Right atrium auricular region (tissue), 2 donors: ENCODE results near the gene RNF121. TPM values are rescaled to one million over a fixed set of nuclear protein-coding genes. Genes with fewer than 3 reads are reported as not detected.

Source experiments
- DNase-seq: peaks from one replicate; pipeline ENCODE4 v3.0.0-alpha.2; 2019; ENCODE audit warnings: low spot score
- H3K27ac ChIP-seq, 2 donors: fragments of 200-600 bp; sonication (generic); 1 replicate in 1 of 2; 2 replicates in 1 of 2; pipeline ENCODE4 v1.5.1; 2016 to 2019
- H3K27me3 ChIP-seq, 2 donors: fragments of 200-600 bp; sonication (generic); one replicate each; pipeline versions ENCODE4 v1.5.1 to v1.6.0; 2017 to 2019
- H3K36me3 ChIP-seq: fragments of 200-600 bp; sonication (generic); one replicate; pipeline ENCODE4 v1.5.1; 2016
- H3K4me1 ChIP-seq, 2 donors: fragments of 200-600 bp; sonication (generic); one replicate each; pipeline versions ENCODE4 v1.5.1 to v1.6.0; 2017 to 2019
- H3K4me3 ChIP-seq, 2 donors: fragments of 200-600 bp; sonication (generic); 1 replicate in 1 of 2; 2 replicates in 1 of 2; pipeline ENCODE4 v1.5.1; 2017 to 2019; ENCODE audit warnings: mild to moderate bottlenecking in 1 of 2, moderate library complexity in 1 of 2
- H3K9me3 ChIP-seq, 2 donors: fragments of 200-600 bp; sonication (generic); one replicate each; pipeline ENCODE4 v1.5.1; 2019
- total RNA-seq, 2 donors: library from RNA; depleted of rRNA; stranded (reverse); fragments of >200 nt; gene quantifications; one replicate each; pipeline ENCODE4 v1.1.0, GENCODE V29; 2016
- TF ChIP-seq, protein P1 (sequence below), 2 donors: fragments of 200-600 bp; sonication (generic); IDR thresholded peaks; one replicate each; pipeline ENCODE4 v1.5.1; 2019; ENCODE audit warnings: antibody characterized with exemption in 2 of 2

RNF121 gene
- total RNA-seq, 2 donors from 2014 or later, result 21.6 to 25.8 TPM

DNA sequence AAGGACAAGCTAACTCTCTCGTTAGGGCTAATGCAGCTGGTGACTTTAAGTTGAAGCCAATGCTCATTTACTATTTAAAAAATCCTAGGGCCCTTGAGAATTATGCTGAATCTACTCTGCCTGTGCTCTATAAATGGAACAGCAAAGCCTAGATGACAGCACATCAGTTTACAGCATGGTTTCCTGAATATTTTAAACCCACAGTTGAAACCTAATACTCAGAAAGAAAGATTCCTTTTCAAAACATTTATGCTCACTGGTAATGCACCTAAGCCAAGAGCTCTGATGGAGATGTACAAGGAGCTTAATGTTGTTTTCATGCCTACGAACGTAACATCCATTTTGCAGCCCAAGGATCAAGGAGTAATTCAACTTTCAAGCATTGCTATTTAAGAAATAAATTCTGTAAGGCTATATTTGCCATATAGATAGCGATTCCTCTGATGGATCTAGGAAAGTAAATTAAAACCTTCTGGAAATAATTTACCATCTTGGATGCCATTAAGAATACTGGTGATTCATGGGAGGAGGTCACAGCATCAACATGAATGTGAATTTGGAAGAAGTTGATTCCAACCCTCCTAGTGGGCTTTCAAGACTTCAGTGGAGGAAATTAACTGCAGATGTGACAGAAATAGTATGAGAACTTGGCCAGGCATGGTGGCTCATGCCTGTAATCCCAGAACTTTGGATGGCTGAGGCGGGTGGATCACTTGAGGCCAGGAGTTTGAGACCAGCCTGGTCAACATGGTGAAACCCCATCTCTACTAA lies 14.9 kb upstream of the RNF121 start:
- Histone ChIP-seq H3K4me1 (no peaks in the 10 kb centered on the region), H3K36me3 (peaks cover 44% of the 10 kb centered on the region), H3K4me3 (no peak overlapping the region), H3K27me3 (no peaks in the 10 kb centered on the region), H3K9me3 (no peaks in the 10 kb centered on the region), H3K27ac (no peak overlapping the region)
- TF ChIP-seq, protein P1, sequence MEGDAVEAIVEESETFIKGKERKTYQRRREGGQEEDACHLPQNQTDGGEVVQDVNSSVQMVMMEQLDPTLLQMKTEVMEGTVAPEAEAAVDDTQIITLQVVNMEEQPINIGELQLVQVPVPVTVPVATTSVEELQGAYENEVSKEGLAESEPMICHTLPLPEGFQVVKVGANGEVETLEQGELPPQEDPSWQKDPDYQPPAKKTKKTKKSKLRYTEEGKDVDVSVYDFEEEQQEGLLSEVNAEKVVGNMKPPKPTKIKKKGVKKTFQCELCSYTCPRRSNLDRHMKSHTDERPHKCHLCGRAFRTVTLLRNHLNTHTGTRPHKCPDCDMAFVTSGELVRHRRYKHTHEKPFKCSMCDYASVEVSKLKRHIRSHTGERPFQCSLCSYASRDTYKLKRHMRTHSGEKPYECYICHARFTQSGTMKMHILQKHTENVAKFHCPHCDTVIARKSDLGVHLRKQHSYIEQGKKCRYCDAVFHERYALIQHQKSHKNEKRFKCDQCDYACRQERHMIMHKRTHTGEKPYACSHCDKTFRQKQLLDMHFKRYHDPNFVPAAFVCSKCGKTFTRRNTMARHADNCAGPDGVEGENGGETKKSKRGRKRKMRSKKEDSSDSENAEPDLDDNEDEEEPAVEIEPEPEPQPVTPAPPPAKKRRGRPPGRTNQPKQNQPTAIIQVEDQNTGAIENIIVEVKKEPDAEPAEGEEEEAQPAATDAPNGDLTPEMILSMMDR (IDR thresholded peaks at IDR 0.05), result no peak
- no peak for DNase-seq

DNA sequence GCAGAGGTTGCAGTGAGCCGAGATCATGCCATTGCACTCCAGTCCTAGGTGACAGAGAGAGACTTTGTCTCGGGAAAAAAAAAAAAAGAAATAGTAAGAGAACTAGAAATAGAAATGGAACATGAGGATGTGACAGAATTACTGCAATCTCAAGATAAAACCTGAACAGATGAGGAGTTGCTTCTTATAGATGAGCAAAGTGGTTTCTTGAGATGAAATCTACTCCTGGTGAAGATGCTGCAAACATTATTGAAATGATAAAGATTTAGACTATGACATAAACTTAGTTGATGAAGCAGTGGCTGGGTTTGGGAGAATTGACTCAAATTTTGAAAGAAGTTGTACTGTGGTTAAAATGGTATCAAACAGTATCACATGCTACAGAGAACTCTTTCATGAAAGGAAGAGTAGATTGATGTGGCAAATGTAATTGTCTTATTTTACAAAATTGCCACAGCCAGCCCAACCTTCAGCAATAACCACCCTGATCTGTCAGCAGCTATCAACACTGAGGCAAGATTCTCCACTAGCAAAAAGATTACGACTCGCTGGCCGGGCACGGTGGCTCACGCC lies 14.1 kb upstream of the RNF121 start:
- no peaks in the 10 kb centered on the region for H3K9me3 ChIP-seq
- no peaks in the 10 kb centered on the region for H3K27me3 ChIP-seq
- H3K4me3 ChIP-seq, result no peak overlapping the region
- H3K36me3 ChIP-seq, result peaks cover 44% of the 10 kb centered on the region
- no peak for DNase-seq
- no peak overlapping the region for H3K27ac ChIP-seq
- H3K4me1 ChIP-seq, result no peaks in the 10 kb centered on the region
- TF ChIP-seq, protein P1 (IDR thresholded peaks at IDR 0.05), result no peak

DNA sequence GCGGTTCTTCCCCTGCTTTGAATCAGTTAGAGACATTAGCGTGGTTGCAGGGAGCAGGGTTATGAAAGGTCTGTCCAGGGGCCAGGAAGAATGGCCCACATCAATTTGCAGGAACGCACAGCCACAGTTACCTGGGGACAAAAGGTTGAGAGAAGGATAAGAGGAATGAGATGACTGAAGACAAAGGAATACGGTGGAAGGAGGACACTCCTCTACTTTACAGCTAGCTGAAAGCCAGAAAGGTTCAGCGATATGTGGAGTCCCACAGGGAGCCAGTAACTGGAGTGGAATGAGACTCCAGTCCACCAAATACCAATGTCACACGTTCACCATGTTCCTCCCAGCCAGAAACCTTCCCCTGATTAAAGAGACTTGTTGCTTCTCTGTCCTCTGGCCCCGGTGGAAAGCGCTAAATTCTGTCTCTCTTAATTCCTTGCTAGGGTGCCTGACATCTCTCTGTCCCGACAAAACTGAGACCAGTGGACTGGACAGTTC lies 11.2 kb upstream of the RNF121 start:
- H3K9me3 ChIP-seq, result no peaks in the 10 kb centered on the region
- TF ChIP-seq, protein P1 (IDR thresholded peaks at IDR 0.05), result no peak
- peaks cover 44% of the 10 kb centered on the region for H3K36me3 ChIP-seq
- H3K27ac ChIP-seq, result no peak overlapping the region
- H3K27me3 ChIP-seq, result no peaks in the 10 kb centered on the region
- H3K4me1 ChIP-seq, result no peaks in the 10 kb centered on the region
- H3K4me3 ChIP-seq, result no peak overlapping the region
- no peak for DNase-seq

DNA sequence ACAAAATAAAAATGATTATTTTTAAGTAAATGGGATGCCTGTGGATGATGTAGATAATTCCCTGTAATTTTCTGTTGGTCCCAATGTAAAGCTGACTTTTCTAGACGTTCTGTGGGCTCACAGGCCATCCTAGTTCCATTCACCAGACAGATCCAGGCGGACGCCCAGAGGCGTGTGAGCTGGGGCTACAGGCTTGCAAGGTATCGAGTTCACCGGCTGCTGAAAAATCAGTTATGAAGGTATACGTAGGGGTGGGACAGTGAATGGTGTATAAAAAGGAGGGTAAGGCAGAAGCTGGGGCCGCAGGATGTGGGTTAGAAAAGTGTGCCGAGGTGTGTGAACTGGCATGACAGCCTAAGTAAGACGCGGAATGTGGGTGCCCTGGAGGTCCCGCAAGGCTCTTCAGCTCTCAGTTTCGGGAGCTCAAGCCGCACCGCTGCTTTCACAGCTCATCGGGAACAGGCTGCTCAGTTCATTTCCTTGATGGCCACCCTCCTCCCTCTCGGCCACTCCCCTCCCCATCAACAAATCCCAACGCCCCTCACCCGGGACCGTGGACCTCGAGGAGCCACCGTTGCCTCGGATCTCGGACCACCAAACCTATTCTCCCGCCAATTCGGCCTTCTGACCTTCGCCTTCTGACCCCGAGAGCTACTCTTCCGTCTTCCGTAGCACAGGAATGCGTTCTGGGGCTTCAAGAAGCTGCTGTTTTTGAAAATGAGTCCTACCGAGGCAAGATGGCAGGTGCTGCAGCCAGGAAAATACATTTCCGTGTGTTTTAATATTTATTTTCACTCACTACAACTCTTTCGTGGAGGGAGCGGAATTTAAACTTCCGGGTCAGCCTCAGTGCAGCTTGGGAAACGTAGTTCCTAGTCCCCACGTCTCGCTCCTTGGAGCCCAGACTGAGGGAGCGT lies 768 bp upstream of the RNF121 start, which contains the start of gene XNDC1N:
Gene XNDC1N (minus strand): TSS at position 775 of the 917 bp plus-strand sequence. CDS start 5,241 bp downstream, outside the sequence.
- H3K4me3 ChIP-seq, result peak within 1 kb of the TSS; percentile 77 to 90
- no peaks in the 10 kb centered on the region for H3K27me3 ChIP-seq
- H3K4me1 ChIP-seq, result peaks cover 0 to 41% of the 10 kb centered on the region in 2 donors
- DNase-seq, result peak; percentile 70
- H3K9me3 ChIP-seq, result no peaks in the 10 kb centered on the region
- peak within 1 kb of the TSS; percentile 83 to 92 for H3K27ac ChIP-seq
- TF ChIP-seq, protein P1 (IDR thresholded peaks at IDR 0.05), result no peak
- no peaks in the 10 kb centered on the region for H3K36me3 ChIP-seq

DNA sequence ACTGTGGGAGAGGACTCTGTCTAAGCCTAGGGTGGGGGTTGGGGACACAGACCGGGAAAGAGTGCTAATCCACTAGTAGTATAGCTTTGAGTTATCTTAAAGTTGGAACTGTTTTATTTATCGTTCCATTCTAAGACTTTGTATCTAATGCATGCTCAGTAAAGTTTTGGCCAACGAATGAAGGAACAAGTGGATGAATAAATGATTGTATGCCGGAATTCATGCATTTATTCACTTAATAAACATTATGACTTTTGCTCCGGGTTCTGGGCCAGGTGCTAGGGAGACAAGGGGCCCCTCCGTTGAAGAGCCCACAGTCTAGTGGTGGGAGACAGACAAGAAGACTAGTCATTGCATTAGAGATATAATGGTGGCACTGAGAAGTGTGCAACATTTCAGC lies 645 bp downstream of the RNF121 start:
- H3K4me1 ChIP-seq, result peaks cover 0 to 52% of the 10 kb centered on the region in 2 donors
- H3K27ac ChIP-seq, result peak overlapping the region; percentile 83 to 92
- no peaks in the 10 kb centered on the region for H3K9me3 ChIP-seq
- H3K36me3 ChIP-seq, result no peaks in the 10 kb centered on the region
- DNase-seq, result no peak
- no peaks in the 10 kb centered on the region for H3K27me3 ChIP-seq
- H3K4me3 ChIP-seq, result peak overlapping the region; percentile 77 to 90
- TF ChIP-seq, protein P1 (IDR thresholded peaks at IDR 0.05), result no peak
